GM18526 (cell line): Measurements from ENCODE around the gene AMER2.

ENCODE experiments used
- POLR2A ChIP-seq: IDR thresholded peaks from 3 replicates; pipeline ENCODE4 v1.6.1; 2011; ENCODE audit not compliant: insufficient read length; ENCODE audit errors: extremely low read depth

The AMER2 gene

DNA sequence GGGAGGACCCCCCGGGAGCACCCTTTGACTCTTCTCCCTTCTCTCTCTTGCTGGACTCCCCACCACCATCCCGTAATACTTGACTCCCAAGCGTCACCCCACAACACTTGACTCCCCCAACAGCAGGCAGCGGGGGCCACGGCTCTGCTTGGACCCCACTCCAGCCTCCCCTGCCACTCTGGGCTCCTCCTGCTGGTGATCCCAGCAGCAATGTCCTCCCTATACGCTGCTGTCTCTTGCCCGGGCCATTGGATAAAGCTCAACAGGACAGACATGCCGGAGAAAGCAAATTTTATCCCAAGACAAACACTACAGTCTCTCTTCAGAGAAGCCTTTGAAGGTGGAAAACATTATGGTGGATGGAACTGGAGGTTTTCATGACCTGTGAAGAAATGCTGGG lies 20.4 kb upstream of the AMER2 start:
- no peak for TF ChIP-seq POLR2A

DNA sequence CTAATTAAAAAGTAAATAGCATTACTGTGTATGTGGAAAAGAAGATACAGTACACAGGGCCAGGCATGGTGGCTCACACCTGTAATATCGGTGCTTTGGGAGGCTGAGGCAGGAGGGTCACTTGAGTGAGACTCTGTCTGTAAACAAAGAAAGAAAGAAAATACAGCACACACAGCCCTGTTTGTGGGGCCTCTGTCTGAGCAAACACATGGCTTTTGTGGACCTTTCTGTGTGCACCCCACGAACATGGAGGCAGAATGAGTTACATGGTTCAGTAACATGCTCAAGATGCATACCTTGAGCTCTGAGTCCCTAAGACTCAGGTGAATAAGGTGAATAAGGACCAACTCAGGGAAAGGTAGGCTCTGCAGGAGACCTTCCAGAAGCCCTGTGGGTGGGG lies 20.0 kb upstream of the AMER2 start:
- TF ChIP-seq POLR2A = no peak

DNA sequence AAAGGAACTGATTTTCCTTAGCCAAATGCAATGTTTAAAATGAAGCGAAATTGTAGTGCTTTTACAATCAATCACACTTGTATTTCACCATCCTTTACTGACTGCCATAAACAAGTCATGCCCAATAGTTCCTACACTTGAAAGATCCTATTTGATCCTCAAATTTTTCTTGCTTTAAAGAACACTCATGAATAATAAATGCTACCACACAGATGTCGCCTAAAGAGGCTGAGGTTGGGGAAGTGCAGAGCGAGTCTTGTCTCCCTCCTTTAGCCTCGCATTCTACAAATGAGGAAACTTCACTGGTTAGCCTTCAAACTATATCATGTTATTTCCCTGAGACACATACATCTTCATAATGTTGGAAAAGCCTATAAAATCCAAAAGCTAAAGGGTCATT lies 18.7 kb upstream of the AMER2 start:
- TF ChIP-seq POLR2A = no peak

DNA sequence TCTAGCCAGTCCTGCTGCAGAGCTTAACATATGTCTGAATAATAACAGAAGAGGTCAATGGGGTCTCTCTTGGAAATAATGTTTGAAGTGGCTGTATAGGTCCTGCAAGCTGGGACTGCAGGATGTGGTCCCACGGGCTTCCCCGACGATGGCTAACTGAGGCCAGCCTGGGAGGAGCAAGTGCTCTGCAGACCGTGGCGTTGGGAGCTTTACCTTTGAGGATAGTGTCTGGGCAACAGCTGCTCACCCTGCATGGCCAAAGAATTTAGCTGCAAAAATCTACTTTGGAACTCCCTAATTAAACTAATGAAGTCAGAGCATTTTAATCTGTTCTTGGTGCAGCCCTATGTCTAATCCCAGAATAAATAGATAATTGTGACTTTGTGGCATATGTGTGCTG lies 18.2 kb upstream of the AMER2 start:
- no peak for TF ChIP-seq POLR2A

DNA sequence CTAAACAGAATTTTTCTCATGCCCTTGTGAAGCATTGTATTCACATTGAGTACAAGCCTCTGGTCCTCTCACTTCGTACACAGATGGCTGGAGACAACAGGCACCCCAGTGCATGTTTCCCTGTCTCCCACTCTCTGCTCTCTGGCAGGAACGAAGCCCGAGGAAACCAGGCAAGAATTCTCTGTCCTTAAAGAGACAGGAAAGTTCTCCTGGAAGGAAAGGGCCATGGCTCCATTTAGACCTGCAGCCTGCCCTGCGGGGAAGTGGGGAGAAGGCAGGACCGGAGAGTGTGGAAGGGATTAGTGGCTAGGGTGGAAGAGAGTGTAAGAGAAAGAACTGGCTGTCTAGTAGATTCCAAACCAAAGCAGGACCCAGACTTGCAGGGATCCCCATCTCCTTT lies 15.5 kb upstream of the AMER2 start:
- no peak for TF ChIP-seq POLR2A

DNA sequence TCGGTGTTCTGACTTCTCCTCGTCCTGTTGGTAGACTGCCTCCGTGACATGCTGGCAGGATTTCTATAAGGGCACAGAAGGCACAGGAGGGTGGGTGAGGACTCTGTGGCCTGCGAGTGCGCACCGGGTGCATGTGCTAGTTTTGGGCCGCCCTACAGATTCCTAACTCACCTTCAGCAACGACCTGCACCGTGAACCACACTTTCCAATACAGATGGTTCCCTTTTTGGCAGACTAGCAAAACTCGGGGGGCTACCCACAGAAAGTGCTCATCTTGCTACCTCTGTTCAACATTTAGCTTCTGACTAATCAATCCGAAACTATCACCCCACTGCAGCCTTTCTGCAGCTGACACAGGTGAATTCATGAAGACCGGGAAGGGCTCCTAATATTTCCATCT lies 14.1 kb upstream of the AMER2 start:
- no peak for TF ChIP-seq POLR2A

DNA sequence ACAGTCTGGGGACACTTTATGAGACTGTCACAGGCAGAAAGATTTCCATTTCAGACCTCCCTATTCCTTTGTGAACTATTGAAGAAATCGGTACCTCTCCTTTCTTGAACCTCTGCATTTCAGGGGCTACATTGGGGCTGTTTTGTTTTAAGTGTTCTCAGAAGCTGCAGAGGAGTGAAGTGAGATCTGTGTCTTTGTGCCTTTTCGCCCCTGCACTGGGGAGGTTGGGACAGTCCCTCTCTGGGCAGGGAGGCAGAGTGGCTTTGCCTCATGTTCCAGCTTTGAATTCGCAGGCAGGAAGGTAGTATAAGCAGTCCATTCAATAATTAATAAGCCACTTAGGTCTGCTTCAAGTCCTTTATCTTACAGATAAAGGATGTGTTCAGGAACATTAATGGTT lies 9.5 kb upstream of the AMER2 start:
- TF ChIP-seq POLR2A = no peak

DNA sequence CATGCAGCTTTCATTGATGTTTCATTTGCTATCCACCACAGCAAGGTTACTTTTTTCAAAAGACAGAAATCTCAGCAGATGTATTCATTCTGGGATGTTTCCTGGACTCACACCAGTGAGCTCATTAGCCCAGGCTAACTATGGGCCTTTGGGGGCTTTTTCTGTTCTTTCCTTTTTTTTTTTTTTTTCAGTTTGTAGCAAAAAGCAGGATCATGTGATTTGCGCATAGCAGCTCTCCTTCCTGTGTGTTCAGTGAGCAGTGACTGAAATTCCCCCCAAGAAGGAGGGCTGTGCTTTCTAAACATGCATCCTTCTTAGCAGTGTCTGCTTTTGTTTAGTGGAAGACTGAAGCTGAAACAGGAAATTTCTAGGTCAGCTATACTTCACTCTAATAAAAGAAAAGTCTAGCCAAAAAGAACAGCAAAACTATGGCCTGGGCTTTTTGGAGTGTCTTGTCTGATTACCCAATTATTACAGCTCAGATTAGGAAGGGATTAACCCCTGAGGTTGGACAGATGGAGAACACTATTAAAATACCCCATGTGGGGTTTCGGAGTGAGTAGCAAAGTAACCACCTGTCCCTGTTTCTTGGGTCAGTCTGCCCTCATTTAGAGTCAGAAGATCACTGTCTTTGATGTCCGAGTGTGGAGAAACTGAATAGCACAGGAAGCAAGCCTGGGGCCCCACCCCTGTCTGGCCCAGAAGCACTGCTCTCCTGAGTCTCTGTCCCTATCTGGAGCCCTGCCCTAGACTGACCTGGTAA lies 8.9 kb upstream of the AMER2 start:
- no peak for TF ChIP-seq POLR2A

DNA sequence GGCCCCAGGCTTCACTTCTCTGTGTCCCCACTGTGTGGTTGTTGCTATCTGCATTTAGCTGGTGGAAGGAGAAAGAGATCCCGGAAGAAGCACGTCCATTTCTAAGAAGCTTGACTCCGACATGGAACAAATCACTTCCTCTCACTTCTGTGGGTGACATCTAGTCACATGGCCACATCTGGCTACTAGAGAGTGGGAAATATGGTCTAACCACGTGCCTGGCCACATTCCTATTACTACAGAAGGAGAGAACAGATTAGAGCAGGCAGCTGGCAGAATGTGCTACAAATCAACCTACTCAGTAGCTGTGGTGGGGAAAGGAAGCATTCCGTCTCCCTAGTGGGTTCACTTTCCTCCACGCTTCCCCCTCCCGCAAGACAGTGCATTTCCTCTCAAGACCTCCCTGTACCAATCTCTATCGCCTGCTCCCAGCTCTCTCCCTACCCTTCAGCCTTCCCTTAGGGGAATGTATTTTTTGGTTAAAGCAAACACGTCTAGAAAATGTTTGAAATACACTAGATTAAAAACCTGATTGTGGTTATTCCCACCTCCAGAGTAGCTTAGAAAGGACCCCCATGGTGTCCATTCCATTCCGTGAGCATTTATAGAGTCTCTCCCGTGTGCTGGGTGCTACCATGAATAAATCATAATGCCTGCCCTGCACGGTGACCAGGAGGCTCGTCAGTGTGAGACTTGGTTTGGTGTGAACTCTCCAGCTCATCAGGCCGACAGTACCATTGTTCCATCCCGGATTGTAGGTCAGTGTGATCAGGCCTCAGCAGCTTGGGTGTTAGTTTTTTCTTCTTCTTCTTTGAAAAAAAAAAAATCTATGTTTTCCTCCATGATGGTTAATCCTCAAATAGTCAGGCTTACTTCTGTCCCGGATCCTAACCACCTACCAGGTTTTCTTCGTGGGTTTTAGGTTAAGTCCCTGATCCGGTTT lies 8.0 kb upstream of the AMER2 start:
- no peak for TF ChIP-seq POLR2A

DNA sequence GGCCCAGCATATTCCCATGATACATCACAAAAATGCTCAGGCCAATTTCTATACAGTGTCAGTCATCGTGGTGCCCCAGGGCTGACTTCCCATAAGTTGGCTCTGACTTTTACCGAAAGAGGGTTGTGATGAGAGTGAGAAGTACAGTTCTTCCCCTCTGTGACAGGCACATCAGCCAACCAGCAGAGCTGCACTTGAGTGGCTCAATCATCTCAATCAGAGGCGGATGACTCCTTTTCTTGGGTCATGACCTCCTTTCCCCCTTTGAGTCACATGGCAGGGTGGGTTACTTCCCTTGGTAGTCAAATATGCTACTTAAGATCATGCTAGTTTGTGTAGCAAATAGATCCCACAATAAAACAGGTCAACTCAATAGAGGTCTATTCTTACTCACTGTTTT lies 6.9 kb upstream of the AMER2 start:
- TF ChIP-seq POLR2A = no peak

DNA sequence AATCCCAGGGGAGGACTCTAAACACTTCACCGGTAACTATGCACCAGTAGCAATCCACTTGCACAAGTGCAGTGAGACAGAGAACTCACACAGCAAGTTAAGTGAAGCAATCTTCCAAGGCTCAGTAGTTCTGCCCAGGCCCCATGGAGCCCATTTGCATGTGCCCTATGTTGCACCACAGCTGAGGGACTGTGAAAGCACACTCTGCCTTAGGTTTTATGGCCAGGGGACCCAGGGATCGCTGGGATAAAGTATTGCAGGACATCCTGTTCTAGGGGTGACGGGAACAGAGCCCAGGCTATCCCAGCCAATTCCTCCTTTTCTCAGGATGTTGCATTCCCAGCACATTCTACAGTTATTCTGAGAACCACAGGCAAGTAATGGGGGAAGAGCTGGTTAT lies 6.0 kb upstream of the AMER2 start:
- TF ChIP-seq POLR2A = no peak

DNA sequence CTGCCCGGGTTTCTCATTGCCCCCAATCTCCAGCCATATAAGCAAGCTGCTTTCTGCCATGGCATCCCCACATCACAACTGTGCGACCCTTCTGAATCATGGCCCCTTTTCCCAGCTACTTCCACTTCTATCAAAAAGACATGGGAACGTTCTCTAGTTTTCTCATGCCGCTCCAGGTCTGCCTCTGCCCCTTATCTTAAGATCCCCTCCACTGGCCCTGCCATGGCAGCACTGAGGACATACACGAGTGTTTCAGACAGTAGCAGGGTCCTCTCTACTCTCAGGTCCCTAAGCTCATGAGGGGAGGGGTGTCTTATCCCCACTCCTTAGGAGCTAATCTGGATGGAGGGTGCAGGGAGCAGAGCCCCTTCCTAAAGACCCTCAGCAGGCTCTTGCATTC lies 5.5 kb upstream of the AMER2 start:
- TF ChIP-seq POLR2A = no peak

DNA sequence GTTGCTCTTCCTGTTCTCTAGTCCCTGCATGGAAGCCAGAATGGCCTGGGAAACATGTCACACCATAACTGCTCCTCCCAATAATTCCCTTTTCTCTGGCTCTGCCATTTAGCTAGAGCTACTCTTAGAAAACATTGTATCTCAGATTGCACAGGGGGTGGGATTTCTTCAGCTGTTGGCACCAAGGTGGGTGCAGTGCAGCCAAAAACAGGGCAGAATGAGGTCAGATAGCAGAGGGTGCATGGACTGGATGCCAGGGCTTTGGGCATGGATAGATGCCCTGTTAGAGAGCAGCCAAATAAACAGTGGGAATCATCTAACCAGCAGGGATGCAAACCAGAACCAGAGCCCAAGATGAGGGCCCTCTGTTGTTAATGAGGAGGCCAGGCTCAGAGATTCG lies 4.9 kb upstream of the AMER2 start:
- TF ChIP-seq POLR2A = no peak

DNA sequence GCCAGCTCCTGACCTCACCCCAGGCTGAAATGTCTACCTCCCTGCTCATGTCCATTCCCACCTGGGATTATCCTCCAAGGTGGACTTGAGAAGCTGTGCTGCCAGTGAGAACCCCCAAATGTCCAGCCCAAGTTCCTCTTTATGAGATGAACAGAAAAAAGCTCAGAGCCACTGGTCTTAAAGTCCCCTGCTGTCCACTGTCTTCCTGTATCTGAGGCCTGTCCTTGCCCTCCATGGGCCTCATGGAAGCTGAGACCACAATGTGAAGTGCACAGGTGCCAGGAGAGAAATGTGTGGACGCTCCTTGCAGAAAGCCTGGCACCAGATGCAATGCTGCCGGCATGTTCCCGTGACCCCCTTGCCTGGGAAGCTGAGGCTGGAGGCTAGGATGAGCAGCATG lies 3.3 kb upstream of the AMER2 start:
- no peak for TF ChIP-seq POLR2A

DNA sequence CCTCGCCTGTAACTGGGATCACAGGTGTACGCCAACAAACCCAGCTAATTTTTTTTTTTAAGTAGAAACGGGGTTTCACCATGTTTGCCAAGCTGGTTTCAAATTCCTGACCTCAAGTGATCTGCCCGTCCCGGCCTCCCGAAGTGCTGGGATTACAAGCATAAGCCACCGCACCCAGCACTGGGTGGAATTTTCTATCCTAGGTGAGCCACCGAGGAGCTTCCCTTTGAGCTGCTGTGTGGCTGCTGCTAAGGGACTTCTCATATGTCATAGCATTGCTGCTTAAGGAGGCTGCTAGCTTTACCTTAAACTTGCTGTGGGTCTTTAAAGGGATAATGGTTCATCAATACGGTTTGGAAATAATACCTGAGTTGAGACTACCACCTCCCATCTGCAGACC lies 2.9 kb upstream of the AMER2 start:
- TF ChIP-seq POLR2A = no peak

DNA sequence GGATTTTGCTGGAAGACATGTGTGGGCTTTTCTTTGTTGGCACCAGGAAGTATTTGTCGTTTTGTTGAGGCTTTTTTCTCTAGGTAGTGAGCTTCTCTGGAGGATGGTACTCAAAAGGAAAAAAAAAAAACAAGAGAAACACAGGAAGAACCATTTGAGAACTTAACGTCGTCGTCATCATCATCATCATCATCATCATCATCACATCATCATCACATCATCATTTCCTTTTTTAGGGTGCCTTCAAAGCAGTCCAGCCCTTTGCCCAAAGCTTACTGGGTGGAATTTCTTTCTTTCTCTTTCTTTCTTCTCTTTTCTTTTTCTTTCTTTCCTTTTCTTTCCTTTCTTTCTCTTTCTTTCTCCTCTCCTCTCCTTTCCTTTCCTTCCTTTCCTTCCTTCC lies 2.2 kb upstream of the AMER2 start:
- TF ChIP-seq POLR2A = no peak
